WI38 (cell line): ENCODE results near the gene ESR1.

Experiments used
- H3K4me3 ChIP-seq: 2 replicates; pipeline ENCODE4 v1.5.1; 2011; ENCODE audit warnings: low read depth, mild to moderate bottlenecking, control low read depth, low read length
- CTCF ChIP-seq: IDR thresholded peaks from 2 replicates; pipeline ENCODE4 v1.5.1; 2012; ENCODE audit warnings: low read depth, mild to moderate bottlenecking, control low read depth, low read length

Gene ESR1

GRCh38 chr6:151772446-151772845 lies 35.0 kb upstream of the ESR1 start:
- no peak for TF ChIP-seq CTCF
- H3K4me3 ChIP-seq = no peak overlapping the region

- TF ChIP-seq CTCF = no peak
- no peak overlapping the region for H3K4me3 ChIP-seq
Observed at GRCh38 chr6:151773382-151773781, 34.1 kb upstream of the ESR1 start.

GRCh38 chr6:151782560-151782959 lies 24.9 kb upstream of the ESR1 start:
- no peak for TF ChIP-seq CTCF
- H3K4me3 ChIP-seq = no peak overlapping the region

GRCh38 chr6:151783692-151784091 lies 23.8 kb upstream of the ESR1 start:
- TF ChIP-seq CTCF = no peak
- H3K4me3 ChIP-seq = no peak overlapping the region

GRCh38 chr6:151784441-151785214 lies 22.9 kb upstream of the ESR1 start:
- no peak overlapping the region for H3K4me3 ChIP-seq
- TF ChIP-seq CTCF = no peak

- H3K4me3 ChIP-seq = no peak overlapping the region
- TF ChIP-seq CTCF = no peak
Observed at GRCh38 chr6:151796842-151797530, 10.5 kb upstream of the ESR1 start.

- H3K4me3 ChIP-seq = no peak overlapping the region
- TF ChIP-seq CTCF = no peak
Observed at GRCh38 chr6:151803743-151804142, 3.7 kb upstream of the ESR1 start.
